Dendritic cell treated with granulocyte-macrophage colony-stimulating factor and Interleukin-4, amounts not matched to agents 40 ng/mL and 50 ng/mL, for 4 days (primary cell): Measurements from ENCODE around the gene KIAA0825.

Source experiments
- H3K27ac Mint-ChIP-seq: one replicate; pipeline ENCODE4 v1.8.0; 2022; ENCODE audit warnings: mild to moderate bottlenecking, mixed read lengths
- H3K27me3 Mint-ChIP-seq: one replicate; pipeline ENCODE4 v1.8.0; 2022; ENCODE audit warnings: mild to moderate bottlenecking, mixed read lengths
- H3K36me3 Mint-ChIP-seq: one replicate; pipeline ENCODE4 v1.8.0; 2022; ENCODE audit warnings: low read depth, mixed read lengths
- H3K4me1 Mint-ChIP-seq: one replicate; pipeline ENCODE4 v1.8.0; 2022; ENCODE audit warnings: low read depth, mixed read lengths
- H3K4me3 Mint-ChIP-seq: one replicate; pipeline ENCODE4 v1.8.0; 2022; ENCODE audit warnings: mild to moderate bottlenecking, moderate library complexity, mixed read lengths
- H3K9me3 Mint-ChIP-seq: one replicate; pipeline ENCODE4 v1.8.0; 2022; ENCODE audit warnings: mixed read lengths
- intact Hi-C: fragments of 100-400 bp; cut with micrococcal nuclease; formaldehyde crosslinking; loops from one replicate; pipeline ENCODE4 v1.15.0; 2022

The KIAA0825 gene

DNA sequence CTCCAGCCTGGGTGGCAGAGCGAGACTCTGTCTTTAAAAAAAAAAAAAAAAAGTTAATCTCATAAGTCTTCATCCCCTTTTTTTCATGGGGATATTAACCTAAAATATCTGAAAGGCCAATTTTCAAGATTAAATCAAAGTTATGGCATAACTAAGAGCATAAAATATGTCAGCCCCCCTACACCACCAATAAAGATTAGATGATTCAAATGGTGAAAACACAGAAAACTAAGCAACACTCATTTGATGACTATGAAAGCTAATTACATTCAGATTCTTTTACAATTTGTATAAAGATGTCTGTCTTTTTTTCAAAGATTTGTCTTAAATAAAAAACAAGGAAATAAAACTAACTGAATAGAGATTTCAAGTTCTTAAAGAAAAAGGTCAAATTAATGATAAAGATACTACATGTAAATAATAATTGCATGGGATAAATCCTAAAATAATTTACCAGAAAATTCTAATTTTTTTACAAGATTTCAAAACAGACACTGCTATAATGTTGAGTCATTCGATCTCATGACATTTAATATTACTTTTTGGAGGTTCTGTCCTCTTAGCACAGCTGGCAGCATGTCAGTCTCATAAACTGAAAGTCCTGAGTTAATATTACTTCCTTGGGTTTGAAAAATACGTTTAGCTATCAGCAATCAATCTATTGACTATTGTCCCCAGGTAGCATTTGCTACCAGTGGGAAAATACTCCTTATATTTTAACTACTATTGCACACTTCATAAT lies 112.9 kb downstream of the KIAA0825 start:
- Mint-ChIP-seq H3K36me3 (no peaks in the 10 kb centered on the region), H3K27ac (no peak overlapping the region), H3K4me1 (no peaks in the 10 kb centered on the region), H3K4me3 (no peak overlapping the region), H3K27me3 (no peaks in the 10 kb centered on the region), H3K9me3 (no peaks in the 10 kb centered on the region)
- intact Hi-C loops, result no loop called here

DNA sequence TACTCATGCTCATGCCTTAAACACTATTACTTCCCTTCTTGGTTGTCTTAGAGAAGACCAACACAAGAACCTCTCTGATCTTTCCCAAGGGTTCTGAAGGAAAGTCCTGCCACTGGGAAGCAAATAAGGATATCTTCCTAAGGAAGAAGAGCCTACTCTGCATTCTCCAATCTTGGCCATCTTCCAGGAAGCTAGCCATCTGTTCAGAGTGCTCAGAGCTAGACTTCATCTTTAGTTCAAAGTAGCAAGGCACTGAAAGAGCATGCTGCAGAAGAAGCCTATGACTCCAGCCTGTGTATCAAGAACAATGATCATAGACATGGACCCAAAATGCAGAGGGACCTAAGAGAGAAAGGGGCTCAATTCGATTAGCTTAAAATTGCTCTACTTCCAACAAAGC lies 114.7 kb downstream of the KIAA0825 start:
- no peaks in the 10 kb centered on the region for H3K9me3 Mint-ChIP-seq
- H3K27me3 Mint-ChIP-seq, result no peaks in the 10 kb centered on the region
- no peak overlapping the region for H3K27ac Mint-ChIP-seq
- intact Hi-C loops, result no loop called here
- H3K4me1 Mint-ChIP-seq, result no peaks in the 10 kb centered on the region
- H3K4me3 Mint-ChIP-seq, result no peak overlapping the region
- H3K36me3 Mint-ChIP-seq, result no peaks in the 10 kb centered on the region

DNA sequence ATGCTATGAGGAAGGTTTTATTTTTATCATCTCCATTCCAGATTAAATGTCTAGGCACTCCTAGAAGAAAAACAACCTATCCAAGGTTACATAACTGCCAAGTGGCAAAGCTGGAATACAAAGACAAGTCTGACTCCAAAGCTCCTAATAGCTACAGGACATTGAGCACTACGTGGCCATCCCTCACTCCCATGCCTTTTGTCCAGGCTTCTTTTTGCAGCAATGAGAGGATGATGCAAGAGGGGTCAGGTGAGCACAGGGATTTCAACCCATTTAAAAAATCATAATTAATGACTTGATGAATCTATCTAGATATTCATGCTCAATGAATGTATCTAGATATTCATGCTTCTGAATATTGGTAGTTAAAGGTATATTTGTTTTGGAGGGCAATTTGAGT lies 117.0 kb downstream of the KIAA0825 start:
- H3K27ac Mint-ChIP-seq, result no peak overlapping the region
- H3K27me3 Mint-ChIP-seq, result no peaks in the 10 kb centered on the region
- no peak overlapping the region for H3K4me3 Mint-ChIP-seq
- H3K4me1 Mint-ChIP-seq, result no peaks in the 10 kb centered on the region
- no peaks in the 10 kb centered on the region for H3K9me3 Mint-ChIP-seq
- no peaks in the 10 kb centered on the region for H3K36me3 Mint-ChIP-seq
- intact Hi-C loops, result no loop called here

DNA sequence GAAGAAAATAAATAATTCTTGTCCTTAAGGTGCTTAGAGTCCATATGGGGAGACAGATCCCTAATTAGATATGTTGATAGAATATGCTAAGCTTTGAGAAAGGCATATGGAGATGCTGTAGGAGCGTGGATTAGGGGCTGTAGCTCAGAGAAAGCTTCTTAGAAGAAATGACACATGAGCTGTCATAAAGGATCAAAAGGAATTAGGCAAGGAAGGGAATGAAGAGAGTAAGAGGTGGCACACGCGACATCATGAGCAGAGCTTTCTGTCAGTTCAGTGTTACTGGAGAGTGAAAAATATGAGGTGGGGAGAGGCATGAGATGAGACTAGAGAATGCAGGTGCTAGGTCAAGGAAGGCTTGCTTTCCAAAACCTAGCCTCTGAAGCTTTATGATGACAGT lies 118.6 kb downstream of the KIAA0825 start:
- intact Hi-C loops, result no loop called here
- Mint-ChIP-seq H3K4me3 (no peak overlapping the region), H3K9me3 (no peaks in the 10 kb centered on the region), H3K36me3 (no peaks in the 10 kb centered on the region), H3K27me3 (no peaks in the 10 kb centered on the region), H3K4me1 (no peaks in the 10 kb centered on the region), H3K27ac (no peak overlapping the region)

DNA sequence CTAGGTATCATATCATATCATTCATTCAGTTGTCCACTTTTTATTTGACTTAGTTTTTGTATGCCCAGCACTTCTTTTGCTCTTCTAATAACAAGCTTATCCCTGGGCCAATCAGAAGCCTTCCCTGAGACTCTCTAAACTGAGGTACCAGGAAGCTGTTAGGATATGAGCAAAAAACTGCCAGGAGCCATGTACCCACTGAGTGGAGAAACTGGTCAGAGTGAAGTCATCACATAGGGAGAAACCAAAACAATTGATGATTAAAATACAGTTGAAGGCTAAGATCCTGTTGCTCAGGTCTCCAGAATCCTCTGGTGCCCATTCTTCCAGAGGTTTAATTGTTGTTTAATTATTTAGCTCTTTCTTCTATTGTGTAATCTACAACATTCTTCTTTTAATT lies 120.2 kb downstream of the KIAA0825 start:
- Mint-ChIP-seq H3K27ac (no peak overlapping the region), H3K4me1 (no peaks in the 10 kb centered on the region), H3K36me3 (no peaks in the 10 kb centered on the region), H3K4me3 (no peak overlapping the region), H3K27me3 (no peaks in the 10 kb centered on the region), H3K9me3 (no peaks in the 10 kb centered on the region)
- intact Hi-C loops, result no loop called here

DNA sequence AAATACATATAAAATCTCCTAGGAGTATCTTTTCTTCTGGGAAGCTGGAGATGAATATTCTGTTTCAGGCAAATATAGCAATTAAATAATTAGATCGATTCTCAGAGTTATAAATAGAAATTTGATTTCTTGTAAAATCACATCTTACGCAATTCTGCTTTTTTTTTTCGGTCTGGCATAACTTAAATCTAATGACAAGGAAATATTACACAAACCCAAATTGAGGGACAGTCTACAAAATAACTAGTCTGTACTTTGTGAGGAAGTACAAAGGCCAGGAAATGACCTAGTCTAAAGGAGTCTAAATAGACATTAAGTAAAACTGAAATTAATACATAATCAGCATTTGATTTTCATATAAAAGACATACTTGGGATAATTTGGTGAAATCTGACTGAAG lies 133.3 kb downstream of the KIAA0825 start:
- no peak overlapping the region for H3K4me3 Mint-ChIP-seq

DNA sequence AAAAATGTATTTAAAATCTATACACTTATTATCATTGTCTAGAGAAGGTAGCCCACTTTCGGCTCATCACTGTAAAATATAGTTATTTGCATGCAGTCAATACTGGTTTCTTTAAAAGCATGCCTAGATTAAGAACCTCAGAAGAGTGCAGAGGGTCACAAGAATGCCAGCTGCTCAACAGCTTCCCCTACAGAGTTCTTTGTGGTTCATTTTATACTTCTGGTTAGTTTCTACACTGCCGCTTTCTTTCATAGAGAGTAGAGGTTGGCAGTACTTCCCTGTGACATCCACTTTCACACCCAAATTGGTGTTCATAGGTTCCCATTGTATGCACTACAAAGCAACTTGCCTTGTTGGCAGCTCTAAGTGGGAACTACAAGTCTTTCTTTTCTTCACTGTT lies 137.3 kb downstream of the KIAA0825 start:
- Mint-ChIP-seq H3K9me3 (no peaks in the 10 kb centered on the region), H3K27me3 (no peaks in the 10 kb centered on the region), H3K4me3 (no peak overlapping the region)

More for the DNA sequence above, 133.3 kb downstream of the KIAA0825 start:
- Mint-ChIP-seq H3K4me1 (peaks cover 9% of the 10 kb centered on the region), H3K9me3 (no peaks in the 10 kb centered on the region), H3K27me3 (no peaks in the 10 kb centered on the region), H3K27ac (peak overlapping the region; percentile 54), H3K36me3 (no peaks in the 10 kb centered on the region)
- intact Hi-C loops, result no loop called here

DNA sequence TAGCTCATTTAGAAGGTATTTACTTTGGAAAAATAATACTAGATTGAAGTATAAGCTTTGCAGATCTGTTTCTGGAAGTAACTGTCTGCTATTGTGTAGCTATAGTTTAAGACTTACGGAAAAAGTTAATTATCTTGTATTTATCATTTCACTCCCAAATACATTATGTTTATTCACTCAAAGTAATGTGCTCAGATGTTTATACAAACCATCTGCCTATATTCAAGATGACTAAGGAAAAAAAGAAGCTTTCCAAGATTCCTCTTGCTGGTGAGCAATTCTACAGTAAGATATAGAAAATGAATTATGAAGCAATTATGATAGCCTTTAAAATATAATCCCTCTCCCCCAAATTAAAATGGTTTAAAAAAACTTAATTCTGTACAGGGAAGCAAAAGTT lies 137.9 kb downstream of the KIAA0825 start:
- no peaks in the 10 kb centered on the region for H3K9me3 Mint-ChIP-seq
- no peak overlapping the region for H3K27ac Mint-ChIP-seq
- H3K4me1 Mint-ChIP-seq, result peaks cover 7% of the 10 kb centered on the region
- H3K36me3 Mint-ChIP-seq, result peaks cover 5% of the 10 kb centered on the region
- no peaks in the 10 kb centered on the region for H3K27me3 Mint-ChIP-seq
- intact Hi-C loops, result no loop called here
- H3K4me3 Mint-ChIP-seq, result no peak overlapping the region

More for the DNA sequence above, 137.3 kb downstream of the KIAA0825 start:
- H3K4me1 Mint-ChIP-seq, result peaks cover 9% of the 10 kb centered on the region
- no peak overlapping the region for H3K27ac Mint-ChIP-seq
- peaks cover 4% of the 10 kb centered on the region for H3K36me3 Mint-ChIP-seq
- intact Hi-C loops, result no loop called here

DNA sequence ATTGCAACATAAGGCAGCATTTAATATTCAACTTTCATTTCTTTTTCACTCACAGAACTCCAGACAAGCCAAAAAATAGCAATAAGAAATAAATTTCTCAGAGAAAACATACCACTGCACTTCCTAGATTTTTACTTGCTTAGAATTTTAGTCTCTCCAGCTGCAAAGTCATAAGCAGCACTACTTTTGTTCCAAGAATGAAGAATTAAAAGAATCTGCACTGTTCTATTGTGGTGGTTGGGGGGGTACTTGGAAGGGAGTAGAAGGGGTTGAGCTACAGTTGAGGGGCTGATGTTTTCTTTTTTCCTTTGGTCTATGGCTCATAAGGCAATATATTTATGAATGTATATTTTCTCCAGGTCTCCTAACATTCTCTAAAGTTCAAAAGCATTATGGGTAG lies 144.5 kb downstream of the KIAA0825 start:
- no peaks in the 10 kb centered on the region for H3K27me3 Mint-ChIP-seq
- no peak overlapping the region for H3K27ac Mint-ChIP-seq
- no peaks in the 10 kb centered on the region for H3K9me3 Mint-ChIP-seq
- intact Hi-C loops, result no loop called here
- H3K36me3 Mint-ChIP-seq, result peaks cover 20% of the 10 kb centered on the region
- H3K4me1 Mint-ChIP-seq, result no peaks in the 10 kb centered on the region
- H3K4me3 Mint-ChIP-seq, result no peak overlapping the region

DNA sequence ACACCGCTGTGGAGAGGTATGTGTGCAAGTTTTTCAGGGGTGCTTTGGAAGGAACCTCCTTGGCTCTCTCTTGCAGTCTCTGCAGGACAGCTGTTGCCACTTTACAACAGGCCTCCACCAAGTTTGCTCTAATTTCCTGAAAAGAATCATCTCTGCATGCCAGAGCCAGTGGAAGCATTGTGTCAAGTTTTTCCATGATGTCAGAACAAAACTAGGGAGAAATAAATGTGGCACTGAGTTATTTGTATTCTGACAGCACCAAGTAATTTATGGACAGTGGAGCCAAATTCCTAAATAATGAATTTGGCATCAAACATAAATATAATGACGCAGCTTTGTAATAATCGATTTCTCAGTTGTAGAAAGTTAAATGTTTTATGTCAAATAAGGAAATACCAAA lies 146.9 kb downstream of the KIAA0825 start:
- H3K9me3 Mint-ChIP-seq, result no peaks in the 10 kb centered on the region
- intact Hi-C loops, result no loop called here
- H3K4me3 Mint-ChIP-seq, result no peak overlapping the region
- H3K36me3 Mint-ChIP-seq, result peaks cover 20% of the 10 kb centered on the region
- no peak overlapping the region for H3K27ac Mint-ChIP-seq
- H3K4me1 Mint-ChIP-seq, result no peaks in the 10 kb centered on the region
- no peaks in the 10 kb centered on the region for H3K27me3 Mint-ChIP-seq

DNA sequence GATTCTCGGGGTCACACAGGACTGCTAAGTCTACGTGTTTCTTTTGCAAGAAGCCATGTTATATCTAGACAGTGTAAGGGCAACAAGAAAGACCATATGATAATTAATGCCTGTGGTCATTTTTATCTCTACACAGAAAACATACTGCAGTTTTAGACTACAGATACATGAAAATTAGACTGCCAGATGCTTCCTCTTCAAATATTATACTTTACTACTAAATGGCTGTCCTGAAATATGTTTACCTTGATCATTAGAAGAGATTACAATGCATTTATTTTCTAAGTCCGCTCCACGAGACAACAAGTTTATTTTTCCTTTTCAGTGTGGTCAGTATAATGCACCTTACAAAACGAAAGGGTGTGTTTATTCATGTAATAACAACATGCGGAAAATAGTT lies 147.6 kb downstream of the KIAA0825 start:
- Mint-ChIP-seq H3K9me3 (no peaks in the 10 kb centered on the region), H3K4me3 (no peak overlapping the region), H3K36me3 (peaks cover 15% of the 10 kb centered on the region), H3K27ac (no peak overlapping the region), H3K4me1 (no peaks in the 10 kb centered on the region), H3K27me3 (no peaks in the 10 kb centered on the region)
- intact Hi-C loops, result no loop called here

DNA sequence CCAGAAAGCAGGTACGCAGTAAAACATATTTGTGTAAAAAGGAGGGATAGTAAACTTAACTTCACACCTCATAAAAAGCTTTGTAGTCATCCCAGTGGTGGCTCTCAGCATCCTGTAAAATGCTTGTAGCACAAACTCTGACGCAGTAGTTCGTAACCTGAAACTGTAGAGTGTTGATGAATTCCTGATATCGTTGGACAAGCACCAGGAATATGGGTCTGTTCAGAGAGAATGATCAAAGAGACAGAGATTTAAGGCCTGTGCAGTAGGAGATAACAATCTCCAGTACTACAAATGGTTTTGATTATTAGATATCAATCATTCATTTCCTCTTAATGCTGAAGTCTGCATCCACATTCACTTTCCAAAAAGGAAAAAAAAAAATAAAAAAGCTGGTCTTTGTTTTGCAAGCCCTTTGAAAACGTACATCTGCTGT lies 148.5 kb downstream of the KIAA0825 start:
- Mint-ChIP-seq H3K27ac (no peak overlapping the region), H3K4me1 (no peaks in the 10 kb centered on the region), H3K9me3 (no peaks in the 10 kb centered on the region), H3K4me3 (no peak overlapping the region), H3K27me3 (no peaks in the 10 kb centered on the region), H3K36me3 (peaks cover 15% of the 10 kb centered on the region)
- intact Hi-C loops, result no loop called here

DNA sequence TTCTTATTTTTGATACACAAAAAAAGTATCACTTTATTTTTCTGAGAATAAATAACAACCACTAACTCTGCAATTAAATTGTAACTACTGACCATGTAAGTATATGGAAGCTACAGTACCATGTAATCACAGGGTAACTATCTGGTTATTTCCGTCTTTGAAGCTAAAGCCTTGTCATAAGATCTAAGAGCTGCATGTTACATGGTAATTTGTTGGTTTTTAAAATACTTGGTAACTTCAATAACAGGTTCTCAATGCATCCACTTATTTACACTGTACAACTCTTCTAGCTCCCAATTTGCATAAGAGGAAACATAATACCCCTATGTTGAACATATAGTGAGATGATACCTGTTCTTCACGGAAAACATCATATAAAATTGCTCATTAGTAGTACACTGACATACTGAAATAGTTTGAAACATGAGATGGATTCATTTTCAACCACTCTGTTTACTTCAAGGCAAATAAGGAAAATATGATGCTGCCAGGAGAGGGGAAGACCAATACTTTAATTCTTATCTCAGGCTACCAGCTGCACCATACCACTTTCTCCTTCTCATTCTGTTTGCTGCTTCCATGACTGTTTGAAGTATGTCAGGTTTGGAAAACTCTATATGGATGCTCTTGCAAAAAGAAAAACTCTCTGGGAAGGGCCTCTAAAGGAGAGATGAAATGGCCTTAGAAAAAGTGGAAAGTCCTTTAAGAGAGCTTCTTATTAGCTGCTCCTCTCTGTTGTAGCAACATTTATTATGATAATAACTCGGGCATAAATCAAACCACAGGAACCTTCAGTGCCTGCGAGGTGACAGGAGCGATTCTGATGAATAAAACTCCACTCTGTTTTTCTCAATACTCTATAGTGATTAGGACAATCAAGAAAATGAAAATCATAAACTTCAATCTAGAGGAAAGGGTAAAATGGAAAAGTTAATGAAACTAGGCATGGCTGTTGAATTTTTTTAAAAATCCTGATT lies 150.2 kb downstream of the KIAA0825 start:
- H3K36me3 Mint-ChIP-seq, result peaks cover 15% of the 10 kb centered on the region
- intact Hi-C loops, result no loop called here
- H3K27me3 Mint-ChIP-seq, result no peaks in the 10 kb centered on the region
- H3K4me1 Mint-ChIP-seq, result no peaks in the 10 kb centered on the region
- no peaks in the 10 kb centered on the region for H3K9me3 Mint-ChIP-seq
- H3K27ac Mint-ChIP-seq, result no peak overlapping the region
- H3K4me3 Mint-ChIP-seq, result no peak overlapping the region

DNA sequence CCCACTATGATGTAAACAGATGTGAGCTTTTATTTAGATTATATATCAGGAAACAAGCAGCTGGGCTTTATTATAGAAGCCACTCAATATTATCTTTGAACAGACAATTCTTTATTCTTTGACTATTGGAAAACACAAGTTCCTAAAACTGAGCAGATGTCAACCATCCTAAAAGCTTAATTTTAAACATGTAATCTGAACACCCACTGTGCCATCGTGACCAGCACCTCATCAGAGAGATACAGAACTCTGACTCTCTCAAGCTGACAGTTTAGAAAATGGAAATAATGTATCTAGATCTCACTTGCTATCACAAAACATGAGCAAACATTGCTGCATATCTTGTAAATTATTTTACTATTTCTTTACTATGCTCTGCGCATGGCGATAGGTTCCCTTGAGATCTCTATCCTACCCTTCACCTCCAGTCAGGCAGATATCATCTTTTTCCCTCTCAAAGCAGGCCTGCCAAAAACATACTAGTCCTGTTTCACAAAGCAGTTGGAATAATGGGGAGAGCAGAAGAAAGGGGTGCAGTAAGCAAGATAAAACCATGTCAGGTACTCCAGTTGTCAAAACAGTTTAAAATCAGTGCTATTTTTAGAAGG lies 151.0 kb downstream of the KIAA0825 start:
- Mint-ChIP-seq H3K27ac (no peak overlapping the region), H3K36me3 (peaks cover 8% of the 10 kb centered on the region), H3K4me1 (no peaks in the 10 kb centered on the region), H3K4me3 (no peak overlapping the region), H3K27me3 (no peaks in the 10 kb centered on the region), H3K9me3 (no peaks in the 10 kb centered on the region)
- intact Hi-C loops, result no loop called here
